GM21447 (cell line): ENCODE data around the gene PPP1R12A.
"Not testable (repeated sequence)": the region's sequence is repeated elsewhere in the genome, so short reads cannot be mapped to it uniquely, and the experiment has no call there.

Experiments
- ATAC-seq: cut with Tn5 transposase; IDR thresholded peaks from one replicate; pipeline ENCODE4 v1.9.1; 2021; ENCODE audit not compliant: unreplicated experiment

PPP1R12A gene

GRCh38 chr12:79895804-79896203 is 39.1 kb downstream of the PPP1R12A start:
- no peak for ATAC-seq

- no peak for ATAC-seq
Observed at GRCh38 chr12:79895071-79895470, 39.8 kb downstream of the PPP1R12A start.

DNA sequence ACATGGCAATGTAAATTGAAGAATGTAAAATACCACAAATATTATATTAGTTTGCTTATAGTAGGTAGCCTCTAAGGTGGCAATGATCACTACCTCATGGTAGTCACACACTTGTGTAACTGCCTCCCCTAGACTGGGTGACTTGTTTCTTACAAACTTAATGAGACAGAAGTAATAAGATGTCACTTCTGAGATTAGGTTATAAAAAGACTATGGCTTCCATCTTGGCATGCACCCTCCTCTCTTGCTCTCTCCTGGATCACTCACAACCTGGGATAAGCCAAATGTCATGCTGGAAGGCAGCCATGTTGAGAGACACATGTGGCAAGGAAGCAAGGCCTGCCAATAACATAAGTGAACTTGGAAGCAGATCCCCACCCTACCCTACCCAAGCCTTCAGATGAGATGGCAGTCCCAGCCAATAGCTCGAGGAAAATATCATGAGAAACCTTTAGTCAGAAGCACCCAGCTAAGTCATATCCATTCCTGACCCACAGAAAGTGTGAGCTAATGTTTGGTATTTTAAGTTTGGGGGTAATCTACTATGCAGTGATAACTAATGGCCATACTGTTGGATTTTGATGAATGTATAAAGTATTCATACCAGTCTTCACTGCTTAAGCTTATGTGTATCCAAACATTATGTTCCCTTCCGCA is 43.3 kb downstream of the PPP1R12A start:
- no peak for ATAC-seq

- no peak for ATAC-seq
Observed at GRCh38 chr12:79887890-79888289, 47.0 kb downstream of the PPP1R12A start.

GRCh38 chr12:79886917-79887519 is 47.9 kb downstream of the PPP1R12A start:
- ATAC-seq, result peak; percentile 84

DNA sequence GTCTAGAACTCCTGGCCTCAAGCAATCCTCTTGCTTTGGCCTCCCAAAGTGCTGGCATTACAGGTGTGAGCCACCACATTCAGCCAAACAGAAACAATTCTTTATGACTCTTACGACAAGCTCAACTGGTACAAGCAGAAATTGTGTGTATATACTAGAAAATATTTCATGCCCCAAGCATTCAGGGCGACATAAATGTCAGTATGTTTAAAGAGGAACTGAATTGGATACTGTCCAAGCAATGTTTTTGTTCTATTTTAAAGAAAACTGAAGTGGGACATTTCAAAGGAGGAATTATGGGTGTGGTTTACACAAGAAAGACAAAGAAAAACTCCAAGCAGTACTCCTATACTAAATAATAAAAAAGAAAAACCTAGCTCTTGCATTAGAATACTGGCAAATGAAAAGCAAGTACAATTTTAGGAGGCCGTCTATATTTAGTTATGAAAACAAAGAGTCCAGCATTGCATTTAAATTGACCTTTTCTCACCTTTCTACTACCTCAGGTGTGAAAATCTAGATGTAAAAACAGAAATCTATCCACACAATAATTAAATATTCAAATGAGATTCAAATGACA is 48.9 kb downstream of the PPP1R12A start:
- ATAC-seq, result no peak

- no peak for ATAC-seq
Observed at GRCh38 chr12:79884401-79885006, 50.4 kb downstream of the PPP1R12A start.

DNA sequence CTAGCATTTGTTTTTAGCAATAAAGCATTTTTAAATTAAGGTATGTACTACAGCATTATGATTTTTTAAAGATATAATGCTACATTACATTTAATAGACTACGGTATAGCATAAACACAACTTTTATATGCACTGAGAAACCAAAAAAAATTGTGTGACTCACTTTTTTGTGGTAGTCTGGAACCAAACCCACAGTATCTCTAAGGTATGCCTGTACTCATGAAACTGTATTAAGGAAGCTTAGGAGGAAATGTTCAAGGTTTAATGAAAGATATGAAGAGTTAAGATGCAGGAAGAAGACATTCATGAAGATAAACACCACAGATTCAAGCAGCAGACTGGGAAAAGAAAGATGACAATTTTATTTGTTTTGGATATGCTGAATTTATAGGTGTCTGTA is 51.7 kb downstream of the PPP1R12A start:
- ATAC-seq, result no peak

DNA sequence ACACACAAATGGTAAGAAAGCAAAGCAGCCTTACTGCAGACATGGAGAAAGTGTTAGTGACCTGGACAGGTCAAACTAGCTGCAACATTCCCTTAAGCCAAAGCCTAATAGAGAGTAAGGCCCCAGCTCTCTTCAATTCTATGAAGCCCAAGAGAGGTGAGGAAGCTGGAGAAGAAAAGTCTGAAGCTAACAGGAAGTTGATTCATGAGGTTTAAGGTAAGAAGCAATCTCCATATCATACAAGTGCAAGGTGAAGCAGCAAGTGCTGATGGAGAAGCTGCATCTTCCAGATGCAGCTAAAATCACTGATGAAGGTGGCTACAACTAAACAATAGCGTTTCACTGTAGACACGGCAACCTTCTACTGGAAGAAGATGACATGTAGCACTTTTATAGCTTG is 53.5 kb downstream of the PPP1R12A start:
- ATAC-seq, result no peak

DNA sequence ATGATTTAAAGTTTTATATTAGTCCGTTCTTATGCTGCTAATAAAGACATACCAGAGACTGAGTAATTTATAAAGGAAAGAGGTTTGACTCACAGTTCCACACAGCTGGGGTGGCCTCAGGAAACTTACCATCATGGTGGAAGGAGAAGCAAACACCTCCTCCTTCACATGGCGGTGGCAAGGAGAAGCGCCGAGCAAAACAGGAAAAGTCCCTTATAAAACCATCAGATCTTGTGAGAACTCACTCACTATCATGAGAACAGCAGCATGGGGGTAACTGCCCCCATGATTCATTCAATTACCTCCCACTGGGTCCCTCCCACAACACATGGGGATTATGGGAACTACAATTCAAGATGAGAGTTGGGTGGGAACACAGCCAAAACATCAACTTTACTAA is 56.4 kb downstream of the PPP1R12A start:
- ATAC-seq, result not testable (repeated sequence)

- no peak for ATAC-seq
Observed at GRCh38 chr12:79877246-79877645, 57.7 kb downstream of the PPP1R12A start.

GRCh38 chr12:79874665-79875064 is 60.2 kb downstream of the PPP1R12A start:
- no peak for ATAC-seq

DNA sequence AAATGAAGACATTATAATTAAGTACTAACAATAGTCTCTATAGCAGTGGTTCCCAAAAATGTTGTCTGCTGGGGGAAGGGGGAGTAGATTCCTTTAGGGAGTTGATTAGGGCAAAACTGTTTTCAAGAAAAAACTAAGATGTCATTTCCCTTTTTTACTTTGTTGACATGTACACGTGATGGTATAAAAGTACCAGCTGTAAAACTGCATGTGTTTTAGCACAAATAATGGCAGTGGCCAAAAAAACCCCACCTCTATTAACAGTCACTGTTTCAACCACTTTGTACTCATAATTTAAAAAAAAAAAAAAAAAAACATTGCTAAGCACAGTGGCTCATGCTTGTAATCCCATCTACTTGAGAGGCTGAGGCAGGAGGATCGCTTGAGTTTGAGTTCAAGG is 61.7 kb downstream of the PPP1R12A start:
- ATAC-seq, result peak; percentile 76

GRCh38 chr12:79871621-79872020 is 63.3 kb downstream of the PPP1R12A start:
- no peak for ATAC-seq

- no peak for ATAC-seq
Observed at GRCh38 chr12:79870916-79871315, 64.0 kb downstream of the PPP1R12A start.

DNA sequence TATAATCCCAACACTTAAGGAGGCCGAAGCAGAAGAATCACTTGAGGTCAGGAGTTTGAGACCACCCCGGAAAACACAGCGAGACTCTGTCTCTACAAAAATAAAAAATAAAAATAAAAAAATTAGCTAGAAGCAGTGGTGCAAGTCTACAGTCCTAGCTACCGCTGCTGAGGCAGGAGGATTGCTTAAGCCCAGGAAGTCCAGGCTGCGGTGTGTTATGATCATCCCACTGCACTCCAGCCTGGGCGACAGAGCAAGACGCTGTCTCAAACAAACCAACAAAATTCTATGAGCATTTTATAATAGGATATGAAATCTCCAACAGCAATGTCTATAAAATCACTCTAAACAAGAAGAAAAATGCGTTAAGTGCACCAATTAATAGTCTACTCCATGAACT is 75.3 kb downstream of the PPP1R12A start:
- ATAC-seq, result no peak

GRCh38 chr12:79858518-79858917 is 76.4 kb downstream of the PPP1R12A start:
- no peak for ATAC-seq

DNA sequence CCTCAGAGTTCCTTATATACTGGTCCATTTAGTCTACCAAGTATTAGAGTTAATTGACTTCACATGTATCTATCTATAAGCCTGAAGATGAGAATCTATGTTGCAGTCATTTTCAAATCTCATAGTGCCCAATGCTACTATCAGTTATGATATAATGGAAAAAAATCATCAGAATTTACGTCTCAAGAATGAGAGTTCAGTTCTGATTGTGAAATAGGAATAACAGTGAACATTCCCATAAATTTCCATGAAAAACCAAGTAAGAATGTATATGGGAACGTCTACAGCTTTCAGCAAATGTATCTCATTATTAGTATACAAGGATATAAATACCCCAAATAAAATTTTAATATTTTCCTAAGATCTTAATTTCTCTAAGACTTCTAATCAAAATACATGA is 77.2 kb downstream of the PPP1R12A start:
- ATAC-seq, result no peak

- ATAC-seq, result no peak
Observed at GRCh38 chr12:79850610-79851299, 84.1 kb downstream of the PPP1R12A start.

DNA sequence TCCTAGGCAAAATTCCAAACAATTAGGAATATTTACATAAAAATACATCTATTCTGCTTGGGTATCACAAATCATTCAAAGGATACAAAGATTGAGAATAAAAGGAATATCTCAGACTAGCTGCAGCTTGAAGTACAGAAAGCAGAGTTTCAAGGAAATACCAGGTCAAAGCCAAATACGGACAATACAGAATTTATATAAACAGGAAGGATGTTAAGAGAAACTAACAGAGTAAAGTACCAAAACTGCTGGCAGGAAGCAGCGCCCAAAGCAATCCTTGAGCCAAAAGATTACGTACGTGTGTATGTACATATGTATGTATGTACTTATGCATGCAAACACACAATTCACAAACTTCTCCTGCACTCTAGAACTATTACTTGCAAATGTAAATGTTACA is 86.6 kb downstream of the PPP1R12A start:
- ATAC-seq, result no peak

DNA sequence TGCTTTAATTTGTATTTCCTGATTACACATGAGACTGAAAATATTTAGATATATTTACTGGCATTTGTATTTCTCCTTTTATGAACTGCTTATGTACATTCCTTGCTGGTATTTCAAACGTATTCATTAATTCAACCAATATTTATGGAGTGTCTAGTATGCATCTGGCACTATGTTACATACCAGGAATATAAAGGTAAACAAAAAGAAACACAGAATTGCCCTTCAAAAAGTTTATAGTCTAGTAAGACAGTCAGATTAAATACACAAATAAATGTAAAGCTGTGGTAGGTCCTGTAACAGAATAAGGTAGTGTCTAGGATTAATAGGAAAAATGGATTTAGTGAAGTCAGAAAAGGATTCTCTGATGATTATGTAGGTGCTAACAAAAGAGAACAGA is 87.5 kb downstream of the PPP1R12A start:
- no peak for ATAC-seq

GRCh38 chr12:79844693-79845092 is 90.2 kb downstream of the PPP1R12A start:
- no peak for ATAC-seq
